ENCODE data around the gene TLX2. TPM values are rescaled to one million over a fixed set of nuclear protein-coding genes. Genes with fewer than 3 reads are reported as not detected.

Gene TLX2
- total RNA-seq, 1 donor from 2014 or later, result 0.10 TPM

DNA sequence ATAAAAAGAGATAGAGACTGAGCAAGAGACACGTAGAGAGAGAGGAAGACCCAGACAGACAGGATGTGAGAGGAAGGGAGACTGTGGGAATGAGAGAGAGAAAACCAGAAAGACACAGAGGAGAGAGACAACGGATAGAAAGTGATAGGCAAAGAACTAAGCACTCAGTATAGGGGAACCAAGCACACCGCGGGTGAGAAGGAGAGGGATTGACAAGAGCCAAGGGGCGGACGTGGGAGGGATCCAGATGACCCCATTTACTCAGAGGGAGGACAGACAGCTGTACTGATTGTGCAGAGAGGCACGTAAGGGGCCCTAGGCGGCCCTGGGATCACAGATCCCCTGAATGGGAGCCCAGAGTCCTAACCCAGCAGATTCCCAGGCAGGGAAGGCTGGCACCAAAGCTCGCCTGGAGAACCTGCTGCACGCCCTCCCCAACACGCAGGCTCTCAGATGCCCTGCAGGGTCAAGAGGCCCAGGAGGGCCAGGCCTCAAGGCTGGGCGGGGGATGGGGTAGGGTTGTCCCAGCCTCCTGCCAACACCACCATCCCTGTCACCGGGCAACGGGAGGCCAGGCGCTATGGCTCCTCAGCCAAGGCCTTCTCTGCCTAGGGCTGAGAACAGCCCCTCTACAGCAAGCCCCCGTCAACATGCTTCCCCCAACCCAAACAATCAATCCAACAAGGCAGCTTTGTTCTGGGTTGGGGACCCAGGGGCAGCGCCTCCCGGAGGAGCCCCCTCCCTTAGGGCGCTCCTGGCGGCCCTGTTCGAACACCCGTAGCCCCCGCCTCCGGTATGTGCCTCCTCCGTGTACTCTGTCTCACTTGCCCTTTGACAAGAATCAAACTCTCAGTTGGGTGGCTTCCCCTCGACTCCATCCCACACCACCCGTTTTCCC is 38.9 kb downstream of the TLX2 start:
- Mint-ChIP-seq H3K4me3 (ENCODE audit: unreplicated experiment) (peak overlapping the region; percentile 97), H3K36me3 (ENCODE audit: low read depth) (peaks cover 9% of the 10 kb centered on the region), H3K27ac (ENCODE audit: unreplicated experiment) (peak overlapping the region; percentile 97), H3K9me3 (ENCODE audit: low read depth) (no peaks in the 10 kb centered on the region), H3K27me3 (ENCODE audit: low read depth) (no peaks in the 10 kb centered on the region), H3K4me1 (ENCODE audit: low read depth) (peaks cover 72% of the 10 kb centered on the region)
- DNase-seq (ENCODE audit: low spot score), result no peak
- TF ChIP-seq CTCF (IDR thresholded peaks at IDR 0.05), result no peak

DNA sequence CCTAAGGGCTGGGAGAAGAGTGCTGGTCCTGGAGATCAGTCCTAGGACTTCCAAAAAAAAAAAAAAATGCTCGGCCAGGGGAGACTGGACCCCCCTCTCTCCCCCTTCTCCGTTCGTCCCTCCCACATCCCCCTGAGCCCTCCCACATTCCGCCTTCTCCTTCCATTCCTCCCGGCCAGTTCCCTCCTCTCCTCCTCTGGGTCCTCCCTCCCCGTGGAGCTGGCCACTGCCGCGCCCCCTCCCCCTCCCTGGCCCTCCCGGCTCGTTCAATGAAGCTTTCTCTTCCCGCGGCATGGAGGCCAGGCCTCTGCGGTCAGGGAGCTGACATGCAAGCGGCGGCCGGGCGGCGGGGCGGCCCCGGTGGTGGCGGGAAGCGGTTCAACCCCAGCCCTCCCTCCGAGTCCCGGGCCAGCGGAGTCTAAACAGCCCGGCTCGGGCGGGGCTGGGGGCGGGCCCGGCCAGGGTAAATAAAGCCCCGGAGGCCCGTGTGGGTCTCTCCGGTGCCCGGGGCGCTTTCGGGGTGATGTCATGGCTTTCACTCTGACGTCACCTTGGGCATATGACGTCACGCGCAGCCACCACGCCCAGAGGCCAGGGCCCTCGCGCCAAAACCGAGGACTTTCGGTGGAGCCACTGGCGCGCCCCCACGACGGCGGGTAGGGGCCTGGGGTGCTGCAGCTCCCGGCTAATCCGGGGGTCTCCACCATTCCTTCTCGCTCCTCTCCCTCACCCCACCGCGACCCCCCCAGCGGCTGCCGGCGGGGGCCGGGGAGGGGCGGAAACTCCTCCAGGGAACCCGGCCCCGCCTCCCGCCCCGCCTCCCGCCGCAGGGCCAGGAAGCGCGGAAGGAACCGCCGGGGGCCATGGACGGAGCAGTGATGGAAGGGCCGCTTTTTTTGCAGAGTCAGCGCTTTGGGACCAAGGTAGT is 39.9 kb downstream of the TLX2 start, which contains the start of the genes DOK1 and LOXL3:
DOK1 (plus strand) TSS at position 829 of the 928 bp plus-strand sequence; CDS start at position 864, 35 bp downstream.
LOXL3 (minus strand) TSS at position 51 of the 928 bp plus-strand sequence. CDS start 1,308 bp downstream, outside the sequence.
- no peaks in the 10 kb centered on the region for H3K27me3 Mint-ChIP-seq (ENCODE audit: low read depth)
- H3K9me3 Mint-ChIP-seq (ENCODE audit: low read depth), result no peaks in the 10 kb centered on the region

DNA sequence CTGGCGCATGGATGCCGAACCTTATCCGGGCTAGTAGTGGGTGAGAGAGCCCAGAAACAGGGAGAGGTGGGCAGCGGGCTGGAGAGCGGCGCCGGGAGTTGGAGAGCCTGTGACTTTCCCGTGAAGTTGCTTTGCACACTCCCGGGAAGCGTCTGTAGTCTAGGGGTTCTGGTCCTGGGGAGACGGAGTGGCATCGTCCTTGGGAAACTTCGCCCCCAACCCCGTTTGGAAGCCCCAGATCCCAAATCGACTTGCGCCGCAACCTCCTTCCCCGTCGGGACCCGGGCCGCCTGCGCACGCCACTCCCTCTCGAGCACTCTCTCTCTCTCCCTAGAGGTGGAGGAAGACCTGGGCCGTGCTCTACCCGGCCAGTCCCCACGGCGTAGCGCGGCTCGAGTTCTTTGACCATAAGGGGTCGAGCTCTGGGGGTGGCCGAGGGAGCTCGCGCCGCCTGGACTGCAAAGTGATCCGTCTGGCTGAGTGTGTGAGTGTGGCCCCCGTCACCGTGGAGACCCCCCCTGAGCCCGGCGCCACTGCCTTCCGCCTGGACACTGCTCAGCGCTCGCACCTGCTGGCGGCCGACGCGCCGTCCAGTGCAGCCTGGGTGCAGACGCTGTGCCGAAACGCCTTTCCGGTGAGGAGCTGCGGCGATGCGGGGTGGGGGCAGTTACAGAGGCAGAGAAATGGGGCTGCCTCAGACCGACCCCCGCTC is 40.7 kb downstream of the TLX2 start:
- no peaks in the 10 kb centered on the region for H3K9me3 Mint-ChIP-seq (ENCODE audit: low read depth)
- peak; percentile 32 for TF ChIP-seq CTCF (IDR thresholded peaks at IDR 0.05)
- no peaks in the 10 kb centered on the region for H3K27me3 Mint-ChIP-seq (ENCODE audit: low read depth)
- peaks cover 9% of the 10 kb centered on the region for H3K36me3 Mint-ChIP-seq (ENCODE audit: low read depth)
- peak overlapping the region; percentile 87 for H3K27ac Mint-ChIP-seq (ENCODE audit: unreplicated experiment)
- peaks cover 59% of the 10 kb centered on the region for H3K4me1 Mint-ChIP-seq (ENCODE audit: low read depth)
- DNase-seq (ENCODE audit: low spot score), result no peak
- H3K4me3 Mint-ChIP-seq (ENCODE audit: unreplicated experiment), result peak overlapping the region; percentile 97

More for the DNA sequence above, 39.9 kb downstream of the TLX2 start, which contains the start of the genes DOK1 and LOXL3:
- H3K36me3 Mint-ChIP-seq (ENCODE audit: low read depth), result peaks cover 9% of the 10 kb centered on the region
- peak within 1 kb of the TSS; percentile 97 for H3K27ac Mint-ChIP-seq (ENCODE audit: unreplicated experiment)
- H3K4me1 Mint-ChIP-seq (ENCODE audit: low read depth), result peaks cover 66% of the 10 kb centered on the region
- no peak for DNase-seq (ENCODE audit: low spot score)
- no peak for TF ChIP-seq CTCF (IDR thresholded peaks at IDR 0.05)
- peak within 1 kb of the TSS; percentile 97 for H3K4me3 Mint-ChIP-seq (ENCODE audit: unreplicated experiment)

GRCh38 chr2:74555610-74556103 is 41.4 kb downstream of the TLX2 start:
- Mint-ChIP-seq H3K27me3 (ENCODE audit: low read depth) (no peaks in the 10 kb centered on the region), H3K9me3 (ENCODE audit: low read depth) (no peaks in the 10 kb centered on the region)

More at GRCh38 chr2:74555610-74556103, 41.4 kb downstream of the TLX2 start:
- Mint-ChIP-seq H3K4me3 (ENCODE audit: unreplicated experiment) (peak overlapping the region; percentile 97), H3K27ac (ENCODE audit: unreplicated experiment) (peak overlapping the region; percentile 87), H3K36me3 (ENCODE audit: low read depth) (peaks cover 7% of the 10 kb centered on the region), H3K4me1 (ENCODE audit: low read depth) (peaks cover 59% of the 10 kb centered on the region)
- no peak for TF ChIP-seq CTCF (IDR thresholded peaks at IDR 0.05)
- no peak for DNase-seq (ENCODE audit: low spot score)
